Retinal pigment epithelial cell (primary cell): Measurements from ENCODE around the gene PRELID1.

Source experiments
- DNase-seq: peaks from one replicate; pipeline ENCODE4 v3.0.0-alpha.2; 2010; ENCODE audit warnings: low read depth
- H3K4me3 ChIP-seq: 2 replicates; pipeline ENCODE4 v1.5.1; 2011; ENCODE audit warnings: mild to moderate bottlenecking, low read length, control low read depth, moderate library complexity
- CTCF ChIP-seq: conservative IDR thresholded peaks from 2 replicates; pipeline ENCODE4 v1.5.1; 2011; ENCODE audit warnings: low read depth, low read length, control low read depth, inconsistent platforms

The PRELID1 gene

GRCh38 chr5:177327539-177328522, 24.2 kb downstream of the PRELID1 start:
- H3K4me3 ChIP-seq, result peak overlapping the region; percentile 20
- peak; percentile 30 for TF ChIP-seq CTCF
- DNase-seq, result peak; percentile 71

- no peak overlapping the region for H3K4me3 ChIP-seq
- DNase-seq, result no peak
- no peak for TF ChIP-seq CTCF
These were observed 25.1 kb downstream of the PRELID1 start for GRCh38 chr5:177328545-177329231.

GRCh38 chr5:177329883-177330282, 26.3 kb downstream of the PRELID1 start:
- TF ChIP-seq CTCF, result no peak
- H3K4me3 ChIP-seq, result no peak overlapping the region
- no peak for DNase-seq

- TF ChIP-seq CTCF, result no peak
- no peak for DNase-seq
- no peak overlapping the region for H3K4me3 ChIP-seq
These were observed 27.6 kb downstream of the PRELID1 start for GRCh38 chr5:177330991-177331842.

GRCh38 chr5:177332031-177332895, 28.7 kb downstream of the PRELID1 start:
- H3K4me3 ChIP-seq, result no peak overlapping the region
- no peak for DNase-seq
- no peak for TF ChIP-seq CTCF

GRCh38 chr5:177332896-177333260, 29.3 kb downstream of the PRELID1 start:
- H3K4me3 ChIP-seq, result no peak overlapping the region
- no peak for TF ChIP-seq CTCF
- DNase-seq, result no peak
